LNCAP (cell line): ENCODE data around the gene UBE2H.

Experiments
- TF ChIP-seq, protein P1 (sequence below): fragments of 450-650 bp; IDR thresholded peaks from 2 replicates; pipeline ENCODE4 v1.5.1; 2017; ENCODE audit warnings: mild to moderate bottlenecking

The UBE2H gene

DNA sequence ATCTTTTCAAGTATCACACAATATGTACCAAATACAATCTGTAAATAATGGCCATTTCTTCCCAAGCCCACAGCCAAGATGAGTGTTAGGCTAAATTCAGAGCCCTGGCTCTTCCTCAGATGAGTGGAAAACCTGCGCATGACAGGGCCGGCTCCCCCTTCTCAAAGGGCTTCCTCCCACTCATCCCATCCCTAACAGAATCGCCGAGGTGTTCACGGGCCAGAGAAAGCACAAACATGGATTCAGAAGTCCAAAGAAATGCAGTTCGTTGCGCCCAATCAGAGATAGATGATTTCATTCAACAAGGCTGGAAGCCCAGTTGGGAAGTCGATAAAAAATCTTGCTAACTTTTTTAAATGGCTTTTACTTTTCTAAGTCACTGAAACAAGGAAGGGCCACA is 121.8 kb downstream of the UBE2H start:
- TF ChIP-seq, protein P1, sequence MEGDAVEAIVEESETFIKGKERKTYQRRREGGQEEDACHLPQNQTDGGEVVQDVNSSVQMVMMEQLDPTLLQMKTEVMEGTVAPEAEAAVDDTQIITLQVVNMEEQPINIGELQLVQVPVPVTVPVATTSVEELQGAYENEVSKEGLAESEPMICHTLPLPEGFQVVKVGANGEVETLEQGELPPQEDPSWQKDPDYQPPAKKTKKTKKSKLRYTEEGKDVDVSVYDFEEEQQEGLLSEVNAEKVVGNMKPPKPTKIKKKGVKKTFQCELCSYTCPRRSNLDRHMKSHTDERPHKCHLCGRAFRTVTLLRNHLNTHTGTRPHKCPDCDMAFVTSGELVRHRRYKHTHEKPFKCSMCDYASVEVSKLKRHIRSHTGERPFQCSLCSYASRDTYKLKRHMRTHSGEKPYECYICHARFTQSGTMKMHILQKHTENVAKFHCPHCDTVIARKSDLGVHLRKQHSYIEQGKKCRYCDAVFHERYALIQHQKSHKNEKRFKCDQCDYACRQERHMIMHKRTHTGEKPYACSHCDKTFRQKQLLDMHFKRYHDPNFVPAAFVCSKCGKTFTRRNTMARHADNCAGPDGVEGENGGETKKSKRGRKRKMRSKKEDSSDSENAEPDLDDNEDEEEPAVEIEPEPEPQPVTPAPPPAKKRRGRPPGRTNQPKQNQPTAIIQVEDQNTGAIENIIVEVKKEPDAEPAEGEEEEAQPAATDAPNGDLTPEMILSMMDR = no peak

DNA sequence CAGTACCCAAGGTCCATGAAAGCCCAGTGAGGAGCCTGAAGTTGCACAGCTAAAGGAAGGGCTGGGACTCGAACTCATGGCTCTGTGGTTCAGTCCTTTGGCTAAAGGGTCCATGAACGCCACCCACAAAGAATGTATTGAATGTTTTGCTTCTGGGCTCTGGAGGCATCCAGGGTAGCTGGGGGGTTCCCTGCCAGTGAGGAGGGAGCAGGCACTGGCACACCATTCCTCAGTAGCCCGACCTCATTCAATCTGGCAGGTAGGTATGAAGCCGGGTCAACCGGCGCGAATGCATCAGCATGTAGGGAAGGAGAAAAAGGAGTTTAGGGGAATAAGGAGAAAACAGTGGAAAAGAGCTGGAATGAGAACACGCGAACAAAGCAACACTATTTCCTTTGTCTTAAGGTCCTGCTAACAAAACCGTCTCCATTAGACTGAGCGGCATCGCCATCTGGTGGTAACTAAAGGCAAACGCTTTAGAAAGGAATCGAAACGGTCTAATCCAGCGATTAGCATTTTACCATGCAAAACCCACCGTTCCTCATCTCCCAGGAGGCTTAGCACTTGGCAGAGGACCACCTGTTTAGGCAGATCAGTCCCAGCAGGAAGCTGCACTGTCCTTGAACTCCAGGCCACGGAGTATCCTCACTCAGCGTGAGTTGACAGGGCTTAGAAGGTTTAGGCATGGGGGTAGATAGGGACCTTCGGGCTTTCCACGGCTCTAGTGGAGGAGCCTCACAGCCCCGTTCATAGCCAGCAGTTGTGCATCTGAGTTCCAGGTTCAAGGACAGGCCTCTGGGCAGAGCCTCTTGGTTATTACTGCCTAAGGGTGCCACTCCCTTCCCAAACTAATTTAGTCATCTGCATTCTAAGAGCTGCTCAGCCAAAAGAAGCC is 122.8 kb downstream of the UBE2H start:
- TF ChIP-seq, protein P1 = peak; percentile 80

DNA sequence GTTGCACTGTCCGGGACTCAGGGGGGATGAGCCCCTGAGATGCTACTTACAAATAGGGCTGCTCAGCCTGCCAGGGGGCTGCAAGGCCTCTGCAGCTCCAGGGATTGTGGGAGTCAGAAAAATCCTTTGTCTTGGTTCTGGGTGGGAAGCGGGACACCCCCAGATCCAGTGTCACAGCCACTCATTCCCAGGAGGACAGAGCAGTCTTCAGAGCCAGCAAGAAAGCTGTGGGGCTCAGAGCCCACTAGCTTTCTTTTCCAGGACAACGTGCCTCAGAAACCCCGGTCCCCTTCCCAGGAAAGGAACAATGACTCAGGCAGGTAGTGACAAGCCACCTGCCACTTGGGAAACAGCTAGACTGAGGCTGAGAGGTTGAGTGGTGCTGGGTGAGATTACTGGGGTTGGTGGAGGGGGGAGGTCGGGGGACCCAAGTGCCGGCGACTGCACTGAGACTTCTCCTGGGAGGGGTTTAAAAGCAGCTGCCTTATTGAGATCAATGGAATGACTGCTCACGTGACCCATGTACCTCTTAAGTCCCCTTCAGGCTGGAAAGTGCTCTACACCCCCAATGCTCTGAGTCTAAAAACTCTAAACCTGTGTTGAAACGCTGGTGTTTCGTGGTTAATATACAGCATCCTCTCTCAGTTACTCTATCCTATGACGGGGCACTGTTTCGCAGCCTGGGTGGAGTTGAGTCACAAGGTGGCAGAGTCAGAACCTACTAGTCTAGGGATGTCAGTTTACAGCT is 123.6 kb downstream of the UBE2H start:
- TF ChIP-seq, protein P1 = no peak

DNA sequence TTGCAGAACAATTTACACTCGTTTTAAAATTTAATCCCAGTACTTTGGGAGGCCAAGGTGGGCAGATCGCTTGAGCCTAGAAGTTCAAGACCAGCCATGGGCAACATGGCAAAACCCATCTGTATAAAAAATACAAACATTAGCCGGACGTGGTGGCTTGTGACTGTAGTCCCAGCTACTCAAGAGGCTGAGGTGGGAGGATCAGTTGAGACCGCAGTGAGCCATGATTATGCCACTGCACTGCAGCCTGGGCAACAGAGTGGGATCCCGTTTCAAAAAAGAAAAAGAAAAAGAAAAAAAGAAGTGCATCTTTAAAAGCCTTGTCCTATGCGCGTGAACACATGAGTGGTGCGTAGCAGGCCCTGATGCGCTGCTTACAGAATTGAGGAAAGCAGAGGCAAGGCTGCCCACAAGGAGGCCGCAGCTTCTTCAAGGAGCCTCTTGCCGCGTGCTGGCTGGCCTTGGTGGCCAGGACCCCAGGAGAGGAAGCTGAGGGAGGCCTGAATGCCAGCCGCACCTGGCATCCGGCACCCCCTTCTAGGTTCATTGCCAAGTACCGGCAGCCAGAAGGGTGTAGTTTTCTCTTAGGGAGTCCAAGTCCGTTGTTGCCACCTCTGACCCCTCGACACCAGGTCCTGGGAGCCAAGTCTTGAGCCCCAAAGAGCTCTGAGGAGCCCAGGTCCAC is 124.5 kb downstream of the UBE2H start:
- TF ChIP-seq, protein P1 = no peak

DNA sequence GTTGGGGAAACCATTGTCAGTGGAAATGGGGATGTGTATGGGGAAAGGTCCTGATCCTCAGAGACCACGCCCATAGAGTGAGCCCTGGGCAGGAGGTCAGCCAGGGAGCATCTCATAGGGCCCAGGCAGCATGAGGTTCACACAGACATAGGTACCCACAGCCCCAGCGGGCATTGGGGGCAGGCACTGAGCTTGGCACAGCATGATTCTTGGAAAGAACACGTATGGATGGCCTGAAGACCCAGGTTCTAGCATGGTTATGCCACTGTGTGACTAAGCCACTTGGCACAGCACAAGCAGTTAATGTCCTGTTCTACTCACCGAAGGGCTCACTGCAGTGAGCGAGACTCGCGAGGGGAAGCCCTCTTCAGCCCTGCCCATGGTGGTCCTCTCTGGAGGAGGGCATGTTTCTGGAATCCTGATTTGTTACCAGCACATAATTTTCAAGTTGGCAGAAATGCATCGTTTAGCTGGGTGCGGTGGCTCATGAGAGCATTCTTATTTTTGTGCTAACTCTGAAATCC is 125.2 kb downstream of the UBE2H start:
- TF ChIP-seq, protein P1 = no peak

DNA sequence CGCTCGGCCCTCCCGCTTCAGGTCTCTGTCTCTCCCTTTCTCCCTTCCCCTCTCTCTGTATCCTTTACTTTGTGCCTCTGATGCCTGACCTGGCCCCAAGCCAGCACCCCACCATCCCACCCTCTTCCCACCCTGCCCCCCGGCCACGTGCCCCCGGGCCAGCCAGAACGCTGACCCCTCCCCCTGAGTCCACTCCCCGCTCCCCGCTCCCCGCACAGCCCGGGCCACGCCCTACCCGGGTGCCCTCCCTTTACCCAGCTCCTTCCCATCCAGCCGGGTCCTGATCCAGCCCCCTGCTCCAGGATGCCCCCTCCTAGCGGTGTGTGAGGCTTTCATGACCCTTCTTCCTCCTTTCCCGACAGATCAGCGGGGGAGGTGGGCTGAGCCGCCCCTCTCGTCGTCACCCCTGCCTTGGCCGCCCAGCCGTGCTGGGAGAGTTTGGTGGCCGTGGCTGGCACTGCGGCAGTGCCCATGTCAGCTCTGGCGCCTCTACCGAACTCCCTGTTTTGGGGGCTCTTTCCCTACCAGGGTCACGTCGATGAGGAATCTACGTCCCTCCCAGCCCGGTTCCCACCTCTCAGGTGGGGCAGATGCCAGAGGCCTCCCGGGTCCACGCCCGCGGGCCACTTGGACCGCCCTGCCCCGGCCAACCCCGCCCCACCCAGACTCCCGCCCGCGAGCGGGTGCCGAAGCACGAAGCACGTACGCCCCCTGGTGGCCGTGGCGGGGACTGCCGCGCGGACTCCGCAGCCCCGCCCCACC is 127.4 kb downstream of the UBE2H start:
- TF ChIP-seq, protein P1 = peak; percentile 74
